K562 (cell line): ENCODE data around the gene TMEM191C. TPM values are rescaled to one million over a fixed set of nuclear protein-coding genes. Genes with fewer than 3 reads are reported as not detected.

Experiments
- BDP1 ChIP-seq: IDR thresholded peaks from 3 replicates; pipeline ENCODE4 v1.6.1; 2011; ENCODE audit not compliant: insufficient read length, insufficient read depth
- CHD1 ChIP-seq: fragments of 200-600 bp; sonication (generic); IDR thresholded peaks from one replicate; pipeline ENCODE4 v1.6.1; 2012; ENCODE audit warnings: mild to moderate bottlenecking, moderate library complexity, low read length, inconsistent platforms
- CREM ChIP-seq: IDR thresholded peaks from 2 replicates; pipeline ENCODE4 v1.6.1; 2014; ENCODE audit warnings: antibody characterized with exemption, low read depth
- ELK1 ChIP-seq: sonication (generic); formaldehyde crosslinking; IDR thresholded peaks from 2 replicates; pipeline ENCODE4 v1.8.1; 2022; ENCODE audit warnings: missing genetic modification reagents
- ETV1 ChIP-seq: fragments of 450-650 bp; conservative IDR thresholded peaks from 2 replicates; pipeline ENCODE4 v1.6.1; 2016; ENCODE audit warnings: missing genetic modification characterization, control low read depth, low read depth, missing compliant biosample characterization
- HMG20B ChIP-seq: fragments of 250-450 bp; sonication (Bioruptor Pico); IDR thresholded peaks from 2 replicates; pipeline ENCODE4 v1.5.0; 2021; ENCODE audit warnings: mild to moderate bottlenecking
- KAT7 ChIP-seq: sonication (generic); formaldehyde crosslinking; IDR thresholded peaks from 2 replicates; pipeline ENCODE4 v1.8.0; 2022; ENCODE audit warnings: missing genetic modification reagents, mild to moderate bottlenecking, borderline replicate concordance
- KAT8 ChIP-seq: fragments of 450-650 bp; IDR thresholded peaks from 2 replicates; pipeline ENCODE4 v1.6.1; 2016; ENCODE audit warnings: low read depth, mild to moderate bottlenecking
- MBD2 ChIP-seq: sonication (generic); IDR thresholded peaks from 2 replicates; pipeline ENCODE4 v1.6.1; 2016; ENCODE audit warnings: low read depth, borderline replicate concordance
- NCOA1 ChIP-seq: fragments of 450-650 bp; IDR thresholded peaks from 2 replicates; pipeline ENCODE4 v1.6.1; 2016; ENCODE audit warnings: low read depth
- PML ChIP-seq: IDR thresholded peaks from 2 replicates; pipeline ENCODE4 v1.6.1; 2012; ENCODE audit warnings: low read length, inconsistent platforms
- POLR2H ChIP-seq: IDR thresholded peaks from 2 replicates; pipeline ENCODE4 v1.6.1; 2016; ENCODE audit warnings: missing genetic modification characterization, low read depth, mild to moderate bottlenecking, control low read depth, missing compliant biosample characterization, moderate library complexity
- RREB1 ChIP-seq: fragments of 250-450 bp; sonication (Bioruptor Pico); IDR thresholded peaks from 2 replicates; pipeline ENCODE4 v1.4.0; 2020
- SP1 ChIP-seq: sonication (generic); formaldehyde crosslinking; IDR thresholded peaks from 2 replicates; pipeline ENCODE4 v1.8.1; 2022; ENCODE audit warnings: mild to moderate bottlenecking, missing genetic modification reagents
- ZFP1 ChIP-seq: fragments of 450-650 bp; formaldehyde crosslinking; IDR thresholded peaks from 2 replicates; pipeline ENCODE4 v1.4.0; 2020; ENCODE audit warnings: mild to moderate bottlenecking, mixed read lengths
- ZNF395 ChIP-seq: fragments of 200-800 bp; sonication (Bioruptor generic); IDR thresholded peaks from 2 replicates; pipeline ENCODE4 v1.6.1; 2017; ENCODE audit warnings: missing genetic modification characterization, missing compliant biosample characterization
- ZNF551 ChIP-seq: fragments of 250-450 bp; sonication (Bioruptor Pico); IDR thresholded peaks from 2 replicates; pipeline ENCODE4 v1.5.0; 2021; ENCODE audit warnings: mild to moderate bottlenecking, moderate library complexity
- polyA plus RNA-seq, 8 experiments: library from polyadenylated mRNA; depleted of rRNA in 4 of 8; stranded (reverse) in 5 of 8; unstranded in 3 of 8; fragments of >200 nt; fragmentation: Nextera tagmentation in 2 of 8; fragmentation: Illumina TruSeq in 1 of 8; extraction: Ambion mirVana in 2 of 8; extraction: Trizol in 1 of 8; gene quantifications; 2 replicates each; pipeline versions ENCODE4 v1.2.1 to v1.2.3, GENCODE V29; 2011 to 2014; ENCODE audit warnings: inconsistent platforms in 1 of 8, missing spikeins in 1 of 8
- total RNA-seq, 7 experiments: library from RNA; depleted of rRNA in 6 of 7; stranded (reverse); fragments of >200 nt in 6 of 7; fragmentation: Illumina TruSeq in 2 of 7; extraction: Trizol in 2 of 7; gene quantifications; 2 replicates each; pipeline versions ENCODE4 v1.2.1 to v1.2.3, GENCODE V29; 2011 to 2021; ENCODE audit warnings: low replicate concordance in 1 of 7

The TMEM191C gene
- total and polyA plus RNA-seq, 9 of the 15 experiments (the other 6 are each of a cell fraction or from before 2014, with no cell fraction given), result 0.15 to 7.1 (median 1.1) TPM

GRCh38 chr22:21448627-21449416 lies 18.4 kb upstream of the TMEM191C start (continued):
- TF ChIP-seq ZNF395, result no peak
- no peak for TF ChIP-seq KAT8
- TF ChIP-seq NCOA1, result no peak
- TF ChIP-seq ELK1, result no peak
- TF ChIP-seq SP1 (CRISPR knock-in tag), result no peak
- TF ChIP-seq BDP1, result no peak
- no peak for TF ChIP-seq KAT7 (CRISPR knock-in tag)
- TF ChIP-seq ETV1 (tag), result no peak
- no peak for TF ChIP-seq CREM
- peak; percentile 12; the same call in 1 of the 2 replicates for TF ChIP-seq PML
- TF ChIP-seq MBD2, result peak; percentile 12
- TF ChIP-seq ZNF551, result no peak; the same call in 1 of the 2 replicates
- no peak for TF ChIP-seq HMG20B (CRISPR knock-in tag)
- no peak for TF ChIP-seq CHD1
- no peak for TF ChIP-seq RREB1 (CRISPR knock-in tag)
- no peak for TF ChIP-seq ZFP1 (CRISPR knock-in tag)
- TF ChIP-seq POLR2H (tag), result no peak
